Activated CD4-positive, alpha-beta T cell treated with anti-CD3 and anti-CD28 coated beads, Interleukin-2, amount 50 U/mL, for 4 hours (primary cell): Measurements from ENCODE around the gene ADGRE3.
"Not testable (repeated sequence)": the region's sequence is repeated elsewhere in the genome, so short reads cannot be mapped to it uniquely, and the experiment has no call there.

Experiments used
- DNase-seq, 2 experiments: peaks; one replicate each; pipeline ENCODE4 v3.0.0-alpha.2; 2020

Gene ADGRE3

GRCh38 chr19:14589433-14589832, 85.2 kb downstream of the ADGRE3 start:
- DNase-seq, result not testable (repeated sequence)

GRCh38 chr19:14585187-14585586, 89.5 kb downstream of the ADGRE3 start:
- not testable (repeated sequence) for DNase-seq

DNA sequence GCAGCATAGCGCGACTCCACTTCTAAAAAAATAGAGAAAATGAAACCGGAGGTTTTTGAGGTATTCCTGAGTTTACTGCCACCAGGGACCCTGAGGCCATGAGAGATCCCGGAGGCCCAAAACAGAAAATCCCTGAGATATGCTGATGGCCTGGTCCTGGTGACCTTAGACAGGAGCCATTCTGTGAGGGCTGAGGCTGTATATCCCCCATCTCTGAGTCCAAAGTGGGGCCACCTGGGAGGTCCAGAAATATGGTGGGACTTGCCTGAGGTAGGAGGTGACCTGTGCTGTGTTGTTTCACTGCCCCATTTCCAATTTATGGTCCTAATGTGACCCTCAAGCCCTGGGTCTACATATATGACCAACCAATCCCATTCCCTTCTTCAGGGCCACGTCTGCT, 90.3 kb downstream of the ADGRE3 start:
- not testable (repeated sequence) for DNase-seq

GRCh38 chr19:14582894-14583340, 91.7 kb downstream of the ADGRE3 start, which contains the start of gene CLEC17A:
CLEC17A (plus strand) TSS chr19:14583084; CDS start chr19:14583161, 77 bp downstream.
- DNase-seq, result no peak

GRCh38 chr19:14580623-14581237, 93.9 kb downstream of the ADGRE3 start:
- DNase-seq, result peak; percentile 39 to 49

GRCh38 chr19:14577885-14578427, 96.7 kb downstream of the ADGRE3 start:
- DNase-seq, result no peak

GRCh38 chr19:14577264-14577663, 97.4 kb downstream of the ADGRE3 start:
- no peak for DNase-seq

GRCh38 chr19:14576363-14576762, 98.3 kb downstream of the ADGRE3 start:
- no peak for DNase-seq

GRCh38 chr19:14575428-14575980, 99.1 kb downstream of the ADGRE3 start:
- DNase-seq, result no peak

GRCh38 chr19:14571695-14572490, 102.8 kb downstream of the ADGRE3 start, which contains the start of gene NDUFB7:
NDUFB7 (minus strand) TSS chr19:14572066; CDS start chr19:14572000, 66 bp downstream.
- peak; percentile 82 to 86 for DNase-seq

DNA sequence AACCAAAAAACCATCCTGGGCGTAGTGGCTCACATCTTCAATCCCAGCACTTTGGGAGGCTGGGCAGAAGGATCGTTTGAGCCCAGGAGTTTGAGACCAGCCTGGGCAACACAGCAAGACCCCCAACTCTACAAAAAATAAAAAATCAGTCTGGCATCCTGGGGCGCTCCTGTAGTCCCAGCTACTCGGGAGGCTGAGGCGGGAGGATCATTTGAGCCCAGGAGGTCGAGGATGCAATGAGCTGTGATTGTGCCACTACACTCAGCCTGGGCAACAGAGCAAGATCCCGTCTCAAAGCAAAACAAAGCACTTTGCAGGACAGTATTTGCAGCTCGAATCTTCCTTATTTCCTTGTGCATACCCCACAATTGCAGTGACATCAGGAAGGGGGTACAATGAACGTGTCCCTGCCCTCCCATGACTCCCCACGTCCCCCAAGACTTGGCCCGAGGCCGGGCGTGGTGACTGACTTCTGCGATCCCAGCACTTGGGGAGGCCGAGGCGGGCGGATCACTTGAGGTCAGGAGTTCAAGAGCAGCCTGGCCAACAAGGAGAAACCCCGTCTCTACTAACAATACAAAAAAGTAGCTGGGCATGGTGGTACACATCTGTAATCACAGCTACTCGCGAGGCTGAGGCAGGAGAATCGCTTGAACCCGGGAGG, 103.6 kb downstream of the ADGRE3 start:
- DNase-seq, result no peak
